ENCODE results near the gene AHCYL1. TPM values are rescaled to one million over a fixed set of nuclear protein-coding genes. Genes with fewer than 3 reads are reported as not detected.

Gene AHCYL1
- 83.3 TPM for total RNA-seq

DNA sequence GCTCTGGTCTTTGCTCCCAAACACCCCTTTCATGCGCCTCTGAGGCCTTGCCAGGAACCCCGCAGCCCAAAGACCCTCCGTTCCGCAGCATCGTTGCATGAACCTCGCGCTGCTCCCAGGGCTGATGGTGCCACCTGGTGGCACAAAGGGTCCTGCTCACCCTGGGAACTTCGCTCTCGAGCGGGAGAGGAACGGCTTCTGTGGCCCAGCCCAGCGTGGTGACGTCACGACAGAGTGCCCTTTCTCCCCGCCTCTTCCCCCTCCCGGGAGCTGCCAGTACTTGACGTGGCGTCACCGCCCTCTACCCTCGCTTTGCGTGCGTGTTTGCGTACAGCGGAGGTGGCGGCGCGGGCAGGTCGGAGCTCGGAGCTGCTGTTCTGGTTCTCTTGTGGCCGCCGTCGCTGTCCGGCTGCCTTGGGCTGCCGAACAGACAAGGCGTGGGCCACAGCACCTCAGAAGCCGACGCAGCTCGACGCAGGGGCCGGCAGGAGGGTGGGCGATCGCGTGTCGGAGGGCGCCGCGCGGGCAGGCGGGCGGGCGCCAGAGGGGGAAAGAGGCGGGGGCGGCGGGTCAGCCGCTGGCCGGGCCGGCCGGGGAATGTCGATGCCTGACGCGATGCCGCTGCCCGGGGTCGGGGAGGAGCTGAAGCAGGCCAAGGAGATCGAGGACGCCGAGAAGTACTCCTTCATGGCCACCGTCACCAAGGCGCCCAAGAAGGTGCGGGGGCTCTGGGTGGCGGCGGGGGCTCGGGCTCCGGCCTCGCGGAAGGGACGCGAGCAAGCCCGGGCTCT lies at the start of gene AHCYL1:
TSS of gene AHCYL1 (plus strand) at position 310 of the 791 bp plus-strand sequence. CDS start at position 598, 288 bp downstream.

DNA sequence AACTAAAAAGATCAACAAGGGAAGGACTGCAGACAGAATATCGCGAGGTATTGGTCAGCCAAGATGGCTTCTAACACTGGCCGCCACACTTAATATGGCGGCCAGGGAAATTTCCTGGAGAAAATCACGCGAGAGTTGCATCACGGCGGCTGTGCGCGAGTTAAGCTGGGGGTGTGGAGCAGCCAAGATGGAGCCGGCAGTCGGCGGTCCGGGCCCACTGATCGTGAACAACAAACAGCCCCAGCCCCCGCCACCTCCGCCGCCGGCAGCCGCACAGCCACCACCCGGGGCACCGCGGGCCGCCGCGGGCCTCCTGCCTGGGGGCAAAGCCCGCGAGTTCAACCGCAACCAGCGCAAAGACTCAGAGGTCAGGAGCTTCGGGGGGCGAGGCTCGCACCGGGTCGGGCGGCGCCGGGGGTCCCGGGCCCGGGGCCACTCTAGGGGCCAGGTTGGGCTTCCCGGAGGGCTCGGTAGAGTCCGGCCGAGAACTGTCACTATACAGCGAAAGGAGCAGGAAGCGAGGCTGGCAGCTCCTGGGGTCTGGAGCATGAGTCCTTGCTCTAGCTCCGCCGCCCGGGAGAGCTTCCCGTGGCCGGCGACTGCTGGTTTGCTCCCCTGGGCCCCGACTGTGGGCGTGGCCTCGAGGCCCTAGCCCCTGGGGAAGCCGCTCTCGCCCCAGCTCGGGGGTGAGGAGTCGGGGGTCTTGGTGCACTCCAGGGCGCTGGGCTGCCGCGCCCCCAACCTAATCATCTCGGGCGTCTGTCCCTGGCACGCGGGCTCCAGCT lies 50.1 kb downstream of the AHCYL1 start, which contains the start of gene STRIP1:
TSS of gene STRIP1 (plus strand) at position 174 of the 785 bp plus-strand sequence. CDS start at position 188, 14 bp downstream.

DNA sequence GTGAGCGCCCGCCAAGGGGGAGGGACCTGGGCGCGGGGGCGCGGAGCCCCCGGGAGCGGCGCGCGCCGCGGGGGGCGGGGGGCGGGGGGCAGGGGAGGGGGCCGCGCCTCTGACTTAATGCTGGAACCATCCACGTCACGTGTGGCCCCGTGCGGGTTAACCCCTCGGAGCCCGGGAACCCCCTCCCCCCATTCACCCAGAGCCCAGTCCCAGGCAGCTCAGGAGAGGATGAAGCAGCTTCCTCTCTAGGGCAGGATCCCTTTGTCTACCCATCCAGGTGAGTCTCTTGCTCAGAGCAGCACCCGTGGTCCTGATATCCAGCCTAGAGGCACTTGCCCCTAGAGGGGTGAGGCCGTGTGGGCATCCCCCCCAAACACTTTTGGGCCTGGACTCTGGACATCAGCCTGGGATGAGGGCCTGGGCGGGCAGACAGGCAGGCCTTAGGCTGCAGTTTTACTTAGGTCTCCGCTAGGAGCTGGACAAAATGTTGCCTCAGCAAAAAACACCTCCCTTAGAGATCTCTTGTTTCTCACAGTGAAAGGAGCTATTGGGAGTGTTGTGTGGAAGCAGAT lies 86.2 kb downstream of the AHCYL1 start, which contains the start of gene ALX3:
TSS of gene ALX3 (minus strand) at position 2 of the 572 bp plus-strand sequence. CDS start 60 bp downstream, outside the sequence.

Other genes starting within 250 kb of the AHCYL1 start
- gene GSTM3, start 243.7 kb upstream of the AHCYL1 start, total RNA-seq = 175 TPM
- 0.41 TPM for gene EPS8L3, start 220.8 kb upstream of the AHCYL1 start, total RNA-seq
- 20.1 TPM for gene CSF1, start 73.9 kb upstream of the AHCYL1 start, total RNA-seq
- 58.7 TPM for gene STRIP1, start 49.9 kb downstream of the AHCYL1 start, total RNA-seq
- not detected for gene ALX3, start 85.9 kb downstream of the AHCYL1 start, total RNA-seq
- not detected for gene UBL4B, start 127.7 kb downstream of the AHCYL1 start, total RNA-seq
- gene SLC6A17, start 165.7 kb downstream of the AHCYL1 start, total RNA-seq = 0.76 TPM
- gene KCNC4, start 225.5 kb downstream of the AHCYL1 start, total RNA-seq = 9.8 TPM